ENCODE measurements around the gene RNF141. TPM values are rescaled to one million over a fixed set of nuclear protein-coding genes. Genes with fewer than 3 reads are reported as not detected.

Gene RNF141
- total and polyA plus RNA-seq, 2 of the 13 experiments (the other 11 are each of a cell fraction or from before 2014, with no cell fraction given) = 9.3 to 22.4 TPM

DNA sequence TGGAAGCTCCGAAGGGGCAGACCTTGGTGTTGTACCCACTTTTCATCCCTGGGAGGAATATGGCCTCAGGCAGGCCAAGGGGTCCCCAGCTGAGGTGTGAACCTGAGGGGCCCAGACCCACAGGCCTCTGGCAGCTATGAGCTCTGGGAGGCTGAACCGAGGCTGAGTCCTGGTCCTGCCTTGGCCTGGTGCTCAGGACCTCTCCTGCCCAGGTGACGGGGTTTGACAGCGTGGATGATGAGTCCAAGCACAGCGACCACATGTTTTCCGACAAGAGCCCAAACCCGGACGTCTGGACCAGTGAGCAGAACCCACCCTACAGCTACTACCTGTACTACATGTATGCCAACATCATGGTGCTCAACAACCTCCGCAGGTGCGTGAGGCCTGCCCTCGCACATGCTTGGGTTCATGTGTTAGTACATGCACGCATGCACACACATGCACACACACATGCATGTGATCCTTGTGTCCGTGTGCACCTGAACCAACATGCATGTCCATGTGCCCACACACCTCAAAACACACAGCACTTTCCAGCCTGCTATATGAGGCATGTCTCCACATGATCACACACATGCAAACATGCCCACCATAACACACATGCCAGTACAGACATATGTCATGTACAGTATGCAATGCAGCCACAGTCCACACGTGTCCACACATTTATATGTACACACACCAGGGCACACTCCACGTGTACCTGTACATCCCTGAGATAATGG lies 40.9 kb downstream of the RNF141 start:
- no peaks in the 10 kb centered on the region for H3K36me3 ChIP-seq (replicated peaks in 1 of 2; ENCODE audit: control insufficient read depth in 1 of 2, insufficient read depth in 2 of 2, low read length in 2 of 2)
- H3K4me3 ChIP-seq (replicated peaks in 1 of 3; ENCODE audit: insufficient read depth in 1 of 3, low read depth in 2 of 3, low read length in 3 of 3) = no peak overlapping the region
- WGBS (ENCODE audit: low lambda C conversion rate) = 47% methylated on average over 8 of the region's 15 CpGs
- no peak for FAIRE-seq
- ChIA-PET CTCF (ENCODE audit: low intra/inter-chr PET ratio, low total read pairs) (no interaction called here), POLR2A (no interaction called here)
- in situ Hi-C loops (cut with HindIII; ENCODE audit: extremely low pct_ligation_motif_present, low pct_unique_long_range_greater_than_20kb) (no loop called here), intact Hi-C loops (cut with micrococcal nuclease; ENCODE audit: unreplicated experiment) (no loop called here)
- TF ChIP-seq, protein P1, sequence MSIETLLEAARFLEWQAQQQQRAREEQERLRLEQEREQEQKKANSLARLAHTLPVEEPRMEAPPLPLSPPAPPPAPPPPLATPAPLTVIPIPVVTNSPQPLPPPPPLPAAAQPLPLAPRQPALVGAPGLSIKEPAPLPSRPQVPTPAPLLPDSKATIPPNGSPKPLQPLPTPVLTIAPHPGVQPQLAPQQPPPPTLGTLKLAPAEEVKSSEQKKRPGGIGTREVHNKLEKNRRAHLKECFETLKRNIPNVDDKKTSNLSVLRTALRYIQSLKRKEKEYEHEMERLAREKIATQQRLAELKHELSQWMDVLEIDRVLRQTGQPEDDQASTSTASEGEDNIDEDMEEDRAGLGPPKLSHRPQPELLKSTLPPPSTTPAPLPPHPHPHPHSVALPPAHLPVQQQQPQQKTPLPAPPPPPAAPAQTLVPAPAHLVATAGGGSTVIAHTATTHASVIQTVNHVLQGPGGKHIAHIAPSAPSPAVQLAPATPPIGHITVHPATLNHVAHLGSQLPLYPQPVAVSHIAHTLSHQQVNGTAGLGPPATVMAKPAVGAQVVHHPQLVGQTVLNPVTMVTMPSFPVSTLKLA (IDR thresholded peaks at IDR 0.05) = peak; percentile 73
- no peak for TF ChIP-seq ELF4 (CRISPR knock-in tag; IDR thresholded peaks at IDR 0.05; ENCODE audit: borderline replicate concordance)
- no peaks in the 10 kb centered on the region for H3K4me1 ChIP-seq (ENCODE audit: insufficient read depth, low read length)
- no peaks in the 10 kb centered on the region for H3K79me2 ChIP-seq (ENCODE audit: insufficient read depth, low read length)
- H3K27ac ChIP-seq (ENCODE audit: extremely low read length, insufficient read depth, low read length) = no peak overlapping the region
- no peaks in the 10 kb centered on the region for H3K9me3 ChIP-seq (ENCODE audit: low read length)
- H3K9ac ChIP-seq (ENCODE audit: insufficient read depth, low read depth, low read length) = no peak overlapping the region
- H3K4me2 ChIP-seq (ENCODE audit: low read depth, low read length) = no peak overlapping the region
- ATAC-seq = no peak
- DNase-seq (ENCODE audit: low spot score) = no peak
- H3K27me3 ChIP-seq (ENCODE audit: control insufficient read depth in 1 of 2, insufficient read depth in 2 of 2, low read length in 2 of 2) = no peaks in the 10 kb centered on the region
- H2AFZ ChIP-seq (ENCODE audit: low read length) = no peak overlapping the region
- no peaks in the 10 kb centered on the region; the same call in 1 of the 2 replicates for H4K20me1 ChIP-seq (ENCODE audit: insufficient read depth, low read length)
- BruUV-seq (replicated peaks) = no TSS peak

DNA sequence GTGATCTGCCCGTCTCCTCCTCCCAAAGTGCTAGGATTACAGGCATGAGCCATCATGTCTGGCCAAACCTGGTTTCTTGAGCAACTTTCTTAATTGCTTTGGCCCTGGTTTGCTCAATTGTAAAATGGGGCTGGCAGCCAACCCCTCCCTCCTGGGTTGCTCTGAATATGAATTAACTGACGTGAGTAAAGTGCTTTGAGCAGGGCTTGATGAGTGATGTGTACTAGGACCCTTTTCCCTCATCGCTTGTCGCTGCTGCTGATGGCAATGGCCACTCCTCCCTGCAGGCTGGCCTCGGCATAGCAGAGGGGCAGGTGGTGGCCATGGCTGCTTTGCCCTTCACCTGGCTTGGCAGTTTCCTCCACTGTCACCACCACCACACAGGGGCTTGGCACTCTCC lies 41.5 kb downstream of the RNF141 start:
- in situ Hi-C loops (cut with HindIII; ENCODE audit: extremely low pct_ligation_motif_present, low pct_unique_long_range_greater_than_20kb) (no loop called here), intact Hi-C loops (cut with micrococcal nuclease; ENCODE audit: unreplicated experiment) (no loop called here)
- Histone ChIP-seq H3K4me2 (ENCODE audit: low read depth, low read length) (no peak overlapping the region), H4K20me1 (ENCODE audit: insufficient read depth, low read length) (no peaks in the 10 kb centered on the region; the same call in 1 of the 2 replicates), H3K4me1 (ENCODE audit: insufficient read depth, low read length) (no peaks in the 10 kb centered on the region), H3K79me2 (ENCODE audit: insufficient read depth, low read length) (no peaks in the 10 kb centered on the region), H3K9ac (ENCODE audit: insufficient read depth, low read depth, low read length) (no peak overlapping the region), H3K4me3 (replicated peaks in 1 of 3; ENCODE audit: insufficient read depth in 1 of 3, low read depth in 2 of 3, low read length in 3 of 3) (no peak overlapping the region), H3K9me3 (ENCODE audit: low read length) (no peaks in the 10 kb centered on the region), H2AFZ (ENCODE audit: low read length) (no peak overlapping the region), H3K36me3 (replicated peaks in 1 of 2; ENCODE audit: control insufficient read depth in 1 of 2, insufficient read depth in 2 of 2, low read length in 2 of 2) (no peaks in the 10 kb centered on the region), H3K27me3 (ENCODE audit: control insufficient read depth in 1 of 2, insufficient read depth in 2 of 2, low read length in 2 of 2) (no peaks in the 10 kb centered on the region), H3K27ac (ENCODE audit: extremely low read length, insufficient read depth, low read length) (no peak overlapping the region)
- no peak for DNase-seq (ENCODE audit: low spot score)
- CTCF ChIA-PET (ENCODE audit: low intra/inter-chr PET ratio, low total read pairs) = no interaction called here
- WGBS (ENCODE audit: low lambda C conversion rate) = 81% methylated on average over 5 of the region's 5 CpGs
- ATAC-seq = no peak
- no TSS peak for BruUV-seq (replicated peaks)
- FAIRE-seq = no peak
- POLR2A ChIA-PET = no interaction called here
- TF ChIP-seq ZEB1 (IDR thresholded peaks at IDR 0.05; ENCODE audit: insufficient replicate concordance, low read depth) (no peak), ZFP82 (CRISPR knock-in tag; IDR thresholded peaks at IDR 0.05; ENCODE audit: borderline replicate concordance) (no peak), ZNF30 (CRISPR knock-in tag; IDR thresholded peaks at IDR 0.05) (no peak), ZMYM2 (CRISPR knock-in tag; IDR thresholded peaks at IDR 0.05) (no peak)
- TF ChIP-seq, protein P2, sequence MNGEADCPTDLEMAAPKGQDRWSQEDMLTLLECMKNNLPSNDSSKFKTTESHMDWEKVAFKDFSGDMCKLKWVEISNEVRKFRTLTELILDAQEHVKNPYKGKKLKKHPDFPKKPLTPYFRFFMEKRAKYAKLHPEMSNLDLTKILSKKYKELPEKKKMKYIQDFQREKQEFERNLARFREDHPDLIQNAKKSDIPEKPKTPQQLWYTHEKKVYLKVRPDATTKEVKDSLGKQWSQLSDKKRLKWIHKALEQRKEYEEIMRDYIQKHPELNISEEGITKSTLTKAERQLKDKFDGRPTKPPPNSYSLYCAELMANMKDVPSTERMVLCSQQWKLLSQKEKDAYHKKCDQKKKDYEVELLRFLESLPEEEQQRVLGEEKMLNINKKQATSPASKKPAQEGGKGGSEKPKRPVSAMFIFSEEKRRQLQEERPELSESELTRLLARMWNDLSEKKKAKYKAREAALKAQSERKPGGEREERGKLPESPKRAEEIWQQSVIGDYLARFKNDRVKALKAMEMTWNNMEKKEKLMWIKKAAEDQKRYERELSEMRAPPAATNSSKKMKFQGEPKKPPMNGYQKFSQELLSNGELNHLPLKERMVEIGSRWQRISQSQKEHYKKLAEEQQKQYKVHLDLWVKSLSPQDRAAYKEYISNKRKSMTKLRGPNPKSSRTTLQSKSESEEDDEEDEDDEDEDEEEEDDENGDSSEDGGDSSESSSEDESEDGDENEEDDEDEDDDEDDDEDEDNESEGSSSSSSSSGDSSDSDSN (CRISPR knock-in tag; IDR thresholded peaks at IDR 0.05) = no peak
- TF ChIP-seq, protein P3, sequence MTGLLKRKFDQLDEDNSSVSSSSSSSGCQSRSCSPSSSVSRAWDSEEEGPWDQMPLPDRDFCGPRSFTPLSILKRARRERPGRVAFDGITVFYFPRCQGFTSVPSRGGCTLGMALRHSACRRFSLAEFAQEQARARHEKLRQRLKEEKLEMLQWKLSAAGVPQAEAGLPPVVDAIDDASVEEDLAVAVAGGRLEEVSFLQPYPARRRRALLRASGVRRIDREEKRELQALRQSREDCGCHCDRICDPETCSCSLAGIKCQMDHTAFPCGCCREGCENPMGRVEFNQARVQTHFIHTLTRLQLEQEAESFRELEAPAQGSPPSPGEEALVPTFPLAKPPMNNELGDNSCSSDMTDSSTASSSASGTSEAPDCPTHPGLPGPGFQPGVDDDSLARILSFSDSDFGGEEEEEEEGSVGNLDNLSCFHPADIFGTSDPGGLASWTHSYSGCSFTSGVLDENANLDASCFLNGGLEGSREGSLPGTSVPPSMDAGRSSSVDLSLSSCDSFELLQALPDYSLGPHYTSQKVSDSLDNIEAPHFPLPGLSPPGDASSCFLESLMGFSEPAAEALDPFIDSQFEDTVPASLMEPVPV (CRISPR knock-in tag; IDR thresholded peaks at IDR 0.05) = no peak
